Body of pancreas (tissue), 4 donors: ENCODE data around the gene RCN2.

ENCODE experiments used
- CTCF ChIP-seq, 7 experiments: fragments of 450-650 bp in 4 of 7; fragments of 200-600 bp in 3 of 7; sonication (generic) in 3 of 7; IDR thresholded peaks; one replicate each; pipeline ENCODE4 v1.5.1; 2016 to 2019; ENCODE audit warnings: antibody characterized with exemption in 7 of 7
- POLR2A ChIP-seq, 3 donors: fragments of 450-650 bp; IDR thresholded peaks; one replicate each; pipeline ENCODE4 v1.6.1; 2016; ENCODE audit warnings: antibody characterized with exemption in 3 of 3, mild to moderate bottlenecking in 2 of 3

GRCh38 chr15:76962337-76963013 is 30.9 kb downstream of the RCN2 start:
- TF ChIP-seq POLR2A (IDR thresholded peaks at IDR 0.05) (no peak), CTCF (IDR thresholded peaks at IDR 0.05) (no peak)
